Lower leg skin (tissue), 4 donors: ENCODE data around the gene ZNF296. TPM values are rescaled to one million over a fixed set of nuclear protein-coding genes. Genes with fewer than 3 reads are reported as not detected.
A peak's percentile ranks its signal among the peaks of the same experiment; 100 is the strongest.

Experiments
- DNase-seq, 2 donors: peaks; one replicate each; pipeline ENCODE4 v3.0.0-alpha.2; 2019; ENCODE audit warnings: low spot score in 2 of 2
- H3K4me3 ChIP-seq: fragments of 200-600 bp; sonication (generic); 2 replicates; pipeline ENCODE4 v1.5.1; 2017; ENCODE audit warnings: mild to moderate bottlenecking, low read depth; ENCODE audit not compliant: poor library complexity, severe bottlenecking
- POLR2A ChIP-seq, 2 donors: fragments of 450-650 bp; IDR thresholded peaks; one replicate each; pipeline ENCODE4 v1.6.1; 2016 to 2017; ENCODE audit warnings: antibody characterized with exemption in 2 of 2, mild to moderate bottlenecking in 1 of 2, moderate library complexity in 1 of 2
- WGBS, 2 donors: methylation state at CpG; one replicate each; pipeline ENCODE4 v1.1.5; 2018; 5-methylcytosine and 5-hydroxymethylcytosine counted together
- intact Hi-C: fragments of 100-400 bp; cut with DNase I; formaldehyde crosslinking; loops from one replicate; pipeline ENCODE4 v1.15.0; 2023; ENCODE audit warnings: low total_unique reads
- total RNA-seq, 4 donors: library from RNA; depleted of rRNA; stranded (reverse); fragments of >200 nt; gene quantifications; one replicate each; pipeline ENCODE4 v1.1.0, GENCODE V29; 2016
- TF ChIP-seq, protein P1 (sequence below), 3 donors: fragments of 450-650 bp; IDR thresholded peaks; one replicate each; pipeline ENCODE4 v1.5.1; 2016; ENCODE audit warnings: antibody characterized with exemption in 3 of 3, mild to moderate bottlenecking in 3 of 3, moderate library complexity in 2 of 3

ZNF296 gene
- total RNA-seq, 4 donors from 2014 or later = 2.4 to 7.8 (median 4.8) TPM

- TF ChIP-seq, protein P1, sequence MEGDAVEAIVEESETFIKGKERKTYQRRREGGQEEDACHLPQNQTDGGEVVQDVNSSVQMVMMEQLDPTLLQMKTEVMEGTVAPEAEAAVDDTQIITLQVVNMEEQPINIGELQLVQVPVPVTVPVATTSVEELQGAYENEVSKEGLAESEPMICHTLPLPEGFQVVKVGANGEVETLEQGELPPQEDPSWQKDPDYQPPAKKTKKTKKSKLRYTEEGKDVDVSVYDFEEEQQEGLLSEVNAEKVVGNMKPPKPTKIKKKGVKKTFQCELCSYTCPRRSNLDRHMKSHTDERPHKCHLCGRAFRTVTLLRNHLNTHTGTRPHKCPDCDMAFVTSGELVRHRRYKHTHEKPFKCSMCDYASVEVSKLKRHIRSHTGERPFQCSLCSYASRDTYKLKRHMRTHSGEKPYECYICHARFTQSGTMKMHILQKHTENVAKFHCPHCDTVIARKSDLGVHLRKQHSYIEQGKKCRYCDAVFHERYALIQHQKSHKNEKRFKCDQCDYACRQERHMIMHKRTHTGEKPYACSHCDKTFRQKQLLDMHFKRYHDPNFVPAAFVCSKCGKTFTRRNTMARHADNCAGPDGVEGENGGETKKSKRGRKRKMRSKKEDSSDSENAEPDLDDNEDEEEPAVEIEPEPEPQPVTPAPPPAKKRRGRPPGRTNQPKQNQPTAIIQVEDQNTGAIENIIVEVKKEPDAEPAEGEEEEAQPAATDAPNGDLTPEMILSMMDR (IDR thresholded peaks at IDR 0.05) = no peak
- no peak for TF ChIP-seq POLR2A (IDR thresholded peaks at IDR 0.05)
- DNase-seq = peak; percentile 91 to 98
- peak within 1 kb of the TSS; percentile 95 for H3K4me3 ChIP-seq
- 0 to 1% methylated on average over 58 to 96 of the region's 103 CpGs for WGBS, 2 donors
- intact Hi-C loops = no loop called here
These were observed 16.7 kb upstream of the ZNF296 start, which contains the start of gene PPP1R37 for GRCh38 chr19:45092747-45093678. PPP1R37 (plus strand) TSS chr19:45093179; CDS start chr19:45093326, 147 bp downstream.

DNA sequence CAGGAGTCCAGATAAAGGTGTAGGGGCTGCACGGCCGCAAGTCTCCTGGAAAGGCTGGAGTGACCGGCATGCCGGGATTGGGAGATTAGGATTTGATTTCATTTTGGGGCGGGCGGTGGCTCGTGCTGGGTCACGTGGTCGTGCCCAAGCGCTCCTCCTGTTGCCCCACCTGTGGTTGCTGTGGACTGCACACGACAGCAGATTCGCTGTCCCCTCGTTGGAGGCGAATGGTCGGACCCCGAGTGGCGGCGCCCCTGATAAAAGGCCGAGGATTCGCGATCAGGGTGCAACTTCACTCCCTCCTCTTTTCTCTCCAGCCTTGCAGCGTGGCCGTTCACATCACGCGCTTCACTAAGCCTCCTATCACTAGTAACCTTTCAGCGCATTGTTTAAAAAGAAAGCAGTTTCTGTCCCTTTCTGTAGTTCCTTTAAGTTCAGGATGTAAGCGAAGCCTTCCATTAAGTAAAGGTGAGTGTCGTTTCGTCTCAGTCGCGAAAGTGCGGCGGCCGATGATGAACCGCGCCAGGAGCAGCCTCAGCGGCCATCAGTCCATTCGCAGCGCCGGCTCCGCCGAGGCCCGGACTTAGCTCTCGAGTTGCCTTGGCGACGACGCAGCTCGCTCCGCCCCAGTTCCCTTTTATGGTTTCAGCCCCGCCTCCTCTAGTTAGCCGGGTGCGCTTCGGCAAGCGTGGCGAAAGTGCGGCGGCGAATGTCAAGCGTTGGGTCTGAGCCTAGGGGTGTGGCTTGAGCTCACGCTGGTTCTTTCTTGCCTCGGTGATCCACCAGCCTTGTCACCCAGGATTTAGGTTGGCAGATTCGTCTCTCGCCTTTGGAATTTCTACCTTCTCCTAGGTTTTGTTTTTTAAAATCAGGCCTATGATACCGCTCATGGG is 15.0 kb upstream of the ZNF296 start:
- peak overlapping the region; percentile 23 for H3K4me3 ChIP-seq
- 15 to 17% methylated on average over 62 to 64 of the region's 64 CpGs for WGBS, 2 donors
- peak; percentile 97 to 99 for DNase-seq
- no peak for TF ChIP-seq POLR2A (IDR thresholded peaks at IDR 0.05)
- TF ChIP-seq, protein P1 (IDR thresholded peaks at IDR 0.05) = no peak
- intact Hi-C loops = no loop called here

DNA sequence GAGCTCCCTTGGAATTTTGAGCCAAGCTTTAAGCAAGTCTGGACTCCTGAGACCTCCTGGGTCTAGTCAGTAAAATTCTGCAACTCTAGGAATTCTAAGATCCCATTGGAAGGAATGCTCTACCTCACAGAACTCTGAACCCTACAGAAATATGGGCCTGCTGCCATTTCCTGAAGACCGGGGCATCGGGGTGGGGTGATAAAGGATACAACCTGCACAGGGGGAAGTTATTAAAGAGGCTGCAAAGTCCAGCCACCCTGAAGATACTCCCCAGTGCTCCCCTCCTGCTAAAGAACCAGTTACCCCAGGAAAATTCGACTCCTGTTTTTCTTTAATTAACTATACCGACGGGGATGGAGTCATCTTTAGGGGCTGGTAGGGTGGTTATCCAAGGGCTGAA is 14.3 kb upstream of the ZNF296 start:
- TF ChIP-seq, protein P1 (IDR thresholded peaks at IDR 0.05) = no peak
- no peak for TF ChIP-seq POLR2A (IDR thresholded peaks at IDR 0.05)
- H3K4me3 ChIP-seq = no peak overlapping the region
- no peak for DNase-seq
- intact Hi-C loops = no loop called here
- WGBS, 2 donors = 60% methylated on average over 5 of the region's 5 CpGs

DNA sequence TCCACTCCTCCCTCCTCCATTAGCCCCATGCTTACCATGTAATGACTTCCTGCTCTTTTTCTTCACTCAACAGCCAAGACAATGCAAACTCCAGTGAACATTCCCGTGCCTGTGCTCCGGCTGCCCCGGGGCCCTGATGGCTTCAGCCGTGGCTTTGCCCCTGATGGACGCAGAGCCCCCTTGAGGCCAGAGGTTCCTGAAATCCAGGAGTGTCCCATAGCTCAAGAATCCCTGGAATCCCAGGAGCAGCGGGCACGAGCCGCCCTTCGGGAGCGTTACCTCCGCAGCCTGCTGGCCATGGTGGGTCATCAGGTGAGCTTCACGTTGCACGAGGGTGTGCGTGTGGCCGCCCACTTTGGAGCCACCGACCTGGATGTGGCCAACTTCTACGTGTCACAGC is 13.8 kb upstream of the ZNF296 start:
- TF ChIP-seq POLR2A (IDR thresholded peaks at IDR 0.05) = no peak
- TF ChIP-seq, protein P1 (IDR thresholded peaks at IDR 0.05) = no peak
- 86 to 95% methylated on average over 17 of the region's 17 CpGs for WGBS, 2 donors
- intact Hi-C loops = no loop called here
- no peak for DNase-seq
- H3K4me3 ChIP-seq = no peak overlapping the region

DNA sequence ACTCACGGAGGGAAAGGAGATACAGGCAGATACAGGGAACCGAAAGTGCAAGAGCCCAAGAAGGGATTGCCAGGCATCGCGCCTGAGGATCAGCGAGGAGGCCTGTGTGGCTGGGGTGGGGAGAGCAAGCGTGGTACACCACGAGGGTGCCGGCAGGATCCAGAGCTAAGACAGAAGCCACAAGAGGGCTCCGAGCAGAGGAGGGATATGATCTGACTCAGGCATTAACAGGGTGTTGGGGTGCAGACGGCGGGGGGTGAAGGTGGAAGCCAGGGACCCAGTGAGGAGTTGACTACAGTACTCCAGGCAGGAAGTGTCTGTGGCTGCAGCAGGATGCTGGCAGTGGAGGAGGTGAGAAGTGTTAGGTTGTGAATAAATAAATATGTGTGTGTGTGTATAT is 11.3 kb upstream of the ZNF296 start:
- no peak for DNase-seq
- H3K4me3 ChIP-seq = no peak overlapping the region
- intact Hi-C loops = no loop called here
- TF ChIP-seq, protein P1 (IDR thresholded peaks at IDR 0.05) = no peak
- no peak for TF ChIP-seq POLR2A (IDR thresholded peaks at IDR 0.05)
- 75 to 82% methylated on average over 11 of the region's 11 CpGs for WGBS, 2 donors
